Activated CD4-positive, alpha-beta T cell treated with anti-CD3 and anti-CD28 coated beads for 36 hours (primary cell): Measurements from ENCODE around the gene DDX19B. TPM values are rescaled to one million over a fixed set of nuclear protein-coding genes. Genes with fewer than 3 reads are reported as not detected.
"Not testable (repeated sequence)": the region's sequence is repeated elsewhere in the genome, so short reads cannot be mapped to it uniquely, and the experiment has no call there.

Experiments used
- ATAC-seq: fragments of 200-7000 bp; cut with Tn5 transposase; one replicate; pipeline ENCODE4 v1.10.0; 2021; ENCODE audit warnings: mild to moderate bottlenecking, moderate library complexity
- CTCF ChIA-PET: fragments of 350-600 bp; sonication (Branson Sonifier 250); formaldehyde crosslinking; loops from one replicate; lab custom pipeline; 2021; ENCODE audit warnings: antibody characterized with exemption; lab: Charles Lee
- POLR2A ChIA-PET: fragments of 350-600 bp; sonication (Branson Sonifier 250); formaldehyde crosslinking; loops from one replicate; lab custom pipeline; 2021; ENCODE audit warnings: antibody characterized with exemption, inconsistent platforms; lab: Charles Lee
- DNase-seq: peaks from one replicate; pipeline ENCODE4 v3.0.0-alpha.2; 2020
- H3K27ac Mint-ChIP-seq: one replicate; pipeline ENCODE4 v1.8.0; 2021; ENCODE audit warnings: mixed read lengths
- H3K27me3 Mint-ChIP-seq: one replicate; pipeline ENCODE4 v1.8.0; 2021; ENCODE audit warnings: mixed read lengths
- H3K36me3 Mint-ChIP-seq: one replicate; pipeline ENCODE4 v1.8.0; 2021; ENCODE audit warnings: low read depth, mixed read lengths
- H3K4me1 Mint-ChIP-seq: one replicate; pipeline ENCODE4 v1.8.0; 2021; ENCODE audit warnings: mixed read lengths
- H3K4me3 Mint-ChIP-seq: one replicate; pipeline ENCODE4 v1.8.0; 2021; ENCODE audit warnings: mild to moderate bottlenecking, moderate library complexity, mixed read lengths
- H3K9me3 Mint-ChIP-seq: one replicate; pipeline ENCODE4 v1.8.0; 2021; ENCODE audit warnings: low read depth, mixed read lengths
- intact Hi-C, 2 experiments: fragments of 100-400 bp; cut with DNase I in 1 of 2; cut with micrococcal nuclease in 1 of 2; formaldehyde crosslinking; loops; one replicate each; pipeline versions ENCODE4 v1.14.2 to v1.15.1; 2022 to 2024; cut with DNase I, micrococcal nuclease
- total RNA-seq, 2 experiments: library from RNA; stranded (reverse); gene quantifications; one replicate each; pipeline ENCODE4 v1.2.3, GENCODE V29; 2021

Gene DDX19B
- total RNA-seq, 2 experiments from 2014 or later: 32.3 to 34.7 TPM

GRCh38 chr16:70306880-70307279 lies 7.9 kb downstream of the DDX19B start:
- POLR2A ChIA-PET: interaction anchor here (0.6 kb wide), 1 partner anchor 18 kb away, joined by 3 read pairs; no protein-coding TSS in a partner anchor
- no peaks in the 10 kb centered on the region for H3K27me3 Mint-ChIP-seq
- intact Hi-C loops: no loop called here
- H3K36me3 Mint-ChIP-seq: peaks cover 9% of the 10 kb centered on the region
- CTCF ChIA-PET: no interaction called here
- ATAC-seq (no peak), DNase-seq (no peak)
- peaks cover 15% of the 10 kb centered on the region for H3K4me1 Mint-ChIP-seq
- no peaks in the 10 kb centered on the region for H3K9me3 Mint-ChIP-seq
- H3K27ac Mint-ChIP-seq: no peak overlapping the region
- H3K4me3 Mint-ChIP-seq: no peak overlapping the region

GRCh38 chr16:70307726-70308125 lies 8.7 kb downstream of the DDX19B start:
- CTCF ChIA-PET: interaction anchor here (1.0 to 1.2 kb wide), 2 partner anchors 18 to 23 kb away, joined by 3 read pairs; no protein-coding TSS in a partner anchor
- H3K4me3 Mint-ChIP-seq, POLR2A ChIA-PET, H3K9me3 Mint-ChIP-seq, H3K36me3 Mint-ChIP-seq, H3K27me3 Mint-ChIP-seq, H3K27ac Mint-ChIP-seq, intact Hi-C loops, ATAC-seq, DNase-seq: not testable (repeated sequence)
- H3K4me1 Mint-ChIP-seq: peaks cover 12% of the 10 kb centered on the region

- DNase-seq: no peak
- Mint-ChIP-seq H3K4me3 (no peak overlapping the region), H3K4me1 (no peaks in the 10 kb centered on the region), H3K9me3 (no peaks in the 10 kb centered on the region), H3K27me3 (no peaks in the 10 kb centered on the region), H3K27ac (no peak overlapping the region), H3K36me3 (peaks cover 17% of the 10 kb centered on the region)
- intact Hi-C loops: no loop called here
- ChIA-PET POLR2A (interaction anchor here (0.6 kb wide), 1 partner anchor 34 kb away, joined by 3 read pairs; no protein-coding TSS in a partner anchor), CTCF (interaction anchor here (0.6 kb wide), 1 partner anchor 346 kb away, joined by 4 read pairs; no protein-coding TSS in a partner anchor)
- no peak for ATAC-seq
Observed at GRCh38 chr16:70320121-70320520, 21.1 kb downstream of the DDX19B start.

GRCh38 chr16:70324998-70325747 lies 26.2 kb downstream of the DDX19B start:
- ChIA-PET POLR2A (interaction anchor here (0.6 to 0.7 kb wide), 2 partner anchors 11 to 18 kb away, joined by 3 read pairs; no protein-coding TSS in a partner anchor), CTCF (interaction anchor here (0.6 to 2.0 kb wide), 5 partner anchors 9 to 329 kb away, joined by 3 to 9 read pairs (median 5); no protein-coding TSS in a partner anchor)
- H3K27ac Mint-ChIP-seq: no peak overlapping the region
- no peaks in the 10 kb centered on the region for H3K4me1 Mint-ChIP-seq
- peaks cover 20% of the 10 kb centered on the region for H3K36me3 Mint-ChIP-seq
- no peak for DNase-seq
- H3K9me3 Mint-ChIP-seq: no peaks in the 10 kb centered on the region
- ATAC-seq: no peak
- H3K4me3 Mint-ChIP-seq: no peak overlapping the region
- H3K27me3 Mint-ChIP-seq: no peaks in the 10 kb centered on the region
- intact Hi-C loops: no loop called here

GRCh38 chr16:70331091-70331490 lies 32.1 kb downstream of the DDX19B start:
- POLR2A ChIA-PET: no interaction called here
- no peak overlapping the region for H3K27ac Mint-ChIP-seq
- no peaks in the 10 kb centered on the region for H3K27me3 Mint-ChIP-seq
- CTCF ChIA-PET: interaction anchor here (0.8 to 1.3 kb wide), 2 partner anchors 321 to 323 kb away, joined by 4 read pairs; no protein-coding TSS in a partner anchor
- DNase-seq (no peak), ATAC-seq (no peak)
- no peaks in the 10 kb centered on the region for H3K9me3 Mint-ChIP-seq
- H3K36me3 Mint-ChIP-seq: peaks cover 15% of the 10 kb centered on the region
- no peaks in the 10 kb centered on the region for H3K4me1 Mint-ChIP-seq
- intact Hi-C loops: loop anchor here in 1 of 2 experiments (1.0 kb wide), 1 partner anchor 322 kb away; no protein-coding TSS in a partner anchor
- no peak overlapping the region for H3K4me3 Mint-ChIP-seq

GRCh38 chr16:70331588-70332358 lies 32.8 kb downstream of the DDX19B start:
- Mint-ChIP-seq H3K4me3 (no peak overlapping the region), H3K27ac (no peak overlapping the region), H3K9me3 (no peaks in the 10 kb centered on the region), H3K4me1 (no peaks in the 10 kb centered on the region), H3K36me3 (peaks cover 19% of the 10 kb centered on the region), H3K27me3 (no peaks in the 10 kb centered on the region)
- POLR2A ChIA-PET: no interaction called here
- peak; percentile 34 for DNase-seq
- CTCF ChIA-PET: interaction anchor here (0.6 to 1.4 kb wide), 6 partner anchors 9 to 322 kb away, joined by 3 to 4 read pairs (median 3); no protein-coding TSS in a partner anchor
- no peak for ATAC-seq
- intact Hi-C loops: loop anchor here in 1 of 2 experiments (1.0 kb wide), 1 partner anchor 322 kb away; no protein-coding TSS in a partner anchor

- H3K27ac Mint-ChIP-seq: not testable (repeated sequence)
Observed at GRCh38 chr16:70332728-70333127, 33.7 kb downstream of the DDX19B start.

GRCh38 chr16:70337814-70338213 lies 38.8 kb downstream of the DDX19B start:
- DNase-seq: no peak
- ATAC-seq: no peak
- Mint-ChIP-seq H3K4me1 (no peaks in the 10 kb centered on the region), H3K36me3 (peaks cover 13% of the 10 kb centered on the region), H3K9me3 (no peaks in the 10 kb centered on the region), H3K27me3 (no peaks in the 10 kb centered on the region), H3K4me3 (no peak overlapping the region), H3K27ac (no peak overlapping the region)
- ChIA-PET POLR2A (no interaction called here), CTCF (no interaction called here)
- intact Hi-C loops: no loop called here

More at GRCh38 chr16:70332728-70333127, 33.7 kb downstream of the DDX19B start:
- H3K4me3 Mint-ChIP-seq, H3K4me1 Mint-ChIP-seq, ATAC-seq, H3K9me3 Mint-ChIP-seq, DNase-seq, H3K27me3 Mint-ChIP-seq, intact Hi-C loops, POLR2A ChIA-PET: not testable (repeated sequence)
- peaks cover 19% of the 10 kb centered on the region for H3K36me3 Mint-ChIP-seq
- CTCF ChIA-PET: interaction anchor here (1.2 to 1.4 kb wide), 2 partner anchors 10 to 37 kb away, joined by 3 to 4 read pairs; no protein-coding TSS in a partner anchor

GRCh38 chr16:70341600-70341999 lies 42.6 kb downstream of the DDX19B start:
- Mint-ChIP-seq H3K4me1 (peaks cover 8% of the 10 kb centered on the region), H3K9me3 (no peaks in the 10 kb centered on the region), H3K4me3 (no peak overlapping the region), H3K27me3 (no peaks in the 10 kb centered on the region), H3K36me3 (peaks cover 7% of the 10 kb centered on the region), H3K27ac (no peak overlapping the region)
- CTCF ChIA-PET: interaction anchor here (0.6 kb wide), 1 partner anchor 307 kb away, joined by 5 read pairs; no protein-coding TSS in a partner anchor
- POLR2A ChIA-PET: no interaction called here
- ATAC-seq: no peak
- DNase-seq: no peak
- intact Hi-C loops: no loop called here

GRCh38 chr16:70342016-70342415 lies 43.0 kb downstream of the DDX19B start:
- Mint-ChIP-seq H3K4me1 (peaks cover 8% of the 10 kb centered on the region), H3K27me3 (no peaks in the 10 kb centered on the region), H3K9me3 (no peaks in the 10 kb centered on the region), H3K27ac (no peak overlapping the region), H3K36me3 (peaks cover 7% of the 10 kb centered on the region), H3K4me3 (no peak overlapping the region)
- intact Hi-C loops: no loop called here
- CTCF ChIA-PET: no interaction called here
- POLR2A ChIA-PET: no interaction called here
- DNase-seq (no peak), ATAC-seq (no peak)

GRCh38 chr16:70345840-70346239 lies 46.9 kb downstream of the DDX19B start:
- Mint-ChIP-seq H3K36me3 (peaks cover 23% of the 10 kb centered on the region), H3K27ac (peak overlapping the region; percentile 90), H3K9me3 (no peaks in the 10 kb centered on the region), H3K4me1 (peaks cover 33% of the 10 kb centered on the region), H3K27me3 (no peaks in the 10 kb centered on the region), H3K4me3 (peak overlapping the region; percentile 84)
- DNase-seq (no peak), ATAC-seq (no peak)
- intact Hi-C loops: loop anchor here (1.0 to 5.0 kb wide), 13 partner anchors 35 to 1214 kb away; partner anchors contain the start of genes AARS1 (in 2 of the 2), DDX19B (in 2 of the 2), CHTF8 (in 1 of the 2) and COG4 (in 1 of the 2)
- ChIA-PET POLR2A (interaction anchor here (0.6 to 2.6 kb wide), 9 partner anchors 9 to 231 kb away, joined by 3 to 27 read pairs (median 5); partner anchors contain the start of genes AARS1, COG4, DDX19B and EXOSC6), CTCF (interaction anchor here (0.7 to 1.7 kb wide), 4 partner anchors 16 to 94 kb away, joined by 3 to 5 read pairs (median 4); partner anchors contain the start of genes AARS1 and EXOSC6)
